KMS-11 (cell line): Measurements from ENCODE around the gene NOXA1.

Experiments
- H2AFZ ChIP-seq: fragments of 200-600 bp; sonication (generic); 2 replicates; pipeline ENCODE4 v1.6.1; 2016; ENCODE audit warnings: antibody characterized with exemption, mixed run types, low read depth
- H3K27ac ChIP-seq: fragments of 200-600 bp; sonication (generic); 2 replicates; pipeline ENCODE4 v1.6.1; 2016; ENCODE audit warnings: mild to moderate bottlenecking, mixed run types
- H3K27me3 ChIP-seq: fragments of 200-600 bp; sonication (generic); 2 replicates; pipeline ENCODE4 v1.6.1; 2017; ENCODE audit warnings: mild to moderate bottlenecking, low read depth, mixed run types, moderate library complexity; ENCODE audit not compliant: insufficient read depth
- H3K36me3 ChIP-seq: fragments of 200-600 bp; sonication (generic); 2 replicates; pipeline ENCODE4 v1.6.1; 2017; ENCODE audit warnings: mild to moderate bottlenecking, mixed run types; ENCODE audit not compliant: insufficient read depth
- H3K4me1 ChIP-seq: fragments of 200-600 bp; sonication (generic); 2 replicates; pipeline ENCODE4 v1.6.1; 2016; ENCODE audit warnings: mild to moderate bottlenecking, low read depth, mixed run types; ENCODE audit not compliant: poor library complexity, severe bottlenecking
- H3K4me2 ChIP-seq: fragments of 200-600 bp; sonication (generic); 2 replicates; pipeline ENCODE4 v1.7.0; 2016; ENCODE audit warnings: mild to moderate bottlenecking, mixed run types
- H3K4me3 ChIP-seq: fragments of 200-600 bp; sonication (generic); IDR thresholded peaks from 2 replicates; pipeline ENCODE4 v1.6.1; 2017; ENCODE audit warnings: low read depth, low read length, mixed read lengths; ENCODE audit not compliant: insufficient read depth
- H3K79me2 ChIP-seq: fragments of 200-600 bp; sonication (generic); 2 replicates; pipeline ENCODE4 v1.6.1; 2016; ENCODE audit warnings: low read depth, mixed run types; ENCODE audit not compliant: insufficient read depth
- H3K9ac ChIP-seq: fragments of 200-600 bp; sonication (generic); 2 replicates; pipeline ENCODE4 v1.6.1; 2016; ENCODE audit warnings: mild to moderate bottlenecking, mixed run types
- H4K20me1 ChIP-seq: fragments of 200-600 bp; sonication (generic); 2 replicates; pipeline ENCODE4 v1.6.1; 2016; ENCODE audit warnings: mild to moderate bottlenecking, mixed run types; ENCODE audit not compliant: insufficient read depth
- CTCF ChIP-seq: fragments of 200-600 bp; sonication (generic); conservative IDR thresholded peaks from 2 replicates; pipeline ENCODE4 v1.6.1; 2017; ENCODE audit warnings: low read depth, mild to moderate bottlenecking, antibody characterized with exemption, low read length, moderate library complexity, mixed read lengths

NOXA1 gene

GRCh38 chr9:137388589-137389427, 34.4 kb upstream of the NOXA1 start:
- no peak for TF ChIP-seq CTCF
- Histone ChIP-seq H3K79me2 (no peaks in the 10 kb centered on the region), H3K4me3 (no peak overlapping the region), H3K27me3 (no peaks in the 10 kb centered on the region), H3K27ac (no peak overlapping the region), H4K20me1 (no peaks in the 10 kb centered on the region), H3K4me1 (no peaks in the 10 kb centered on the region), H3K4me2 (no peak overlapping the region), H2AFZ (no peak overlapping the region), H3K9ac (no peak overlapping the region), H3K36me3 (no peaks in the 10 kb centered on the region)

GRCh38 chr9:137389428-137389746, 33.8 kb upstream of the NOXA1 start:
- H3K27ac ChIP-seq: no peak overlapping the region
- H3K79me2 ChIP-seq: no peaks in the 10 kb centered on the region
- no peak overlapping the region for H3K4me2 ChIP-seq
- H4K20me1 ChIP-seq: no peaks in the 10 kb centered on the region
- H3K4me3 ChIP-seq: no peak overlapping the region
- no peak for TF ChIP-seq CTCF
- no peak overlapping the region for H2AFZ ChIP-seq
- no peaks in the 10 kb centered on the region for H3K4me1 ChIP-seq
- H3K9ac ChIP-seq: no peak overlapping the region
- H3K36me3 ChIP-seq: no peaks in the 10 kb centered on the region
- no peaks in the 10 kb centered on the region for H3K27me3 ChIP-seq

GRCh38 chr9:137390553-137391410, 32.4 kb upstream of the NOXA1 start:
- H3K9ac ChIP-seq: no peak overlapping the region
- no peaks in the 10 kb centered on the region for H4K20me1 ChIP-seq
- no peak overlapping the region for H3K4me2 ChIP-seq
- H2AFZ ChIP-seq: no peak overlapping the region
- no peaks in the 10 kb centered on the region for H3K36me3 ChIP-seq
- H3K79me2 ChIP-seq: no peaks in the 10 kb centered on the region
- no peak overlapping the region for H3K4me3 ChIP-seq
- H3K27me3 ChIP-seq: no peaks in the 10 kb centered on the region
- no peak overlapping the region for H3K27ac ChIP-seq
- no peaks in the 10 kb centered on the region for H3K4me1 ChIP-seq
- no peak for TF ChIP-seq CTCF

GRCh38 chr9:137391411-137391754, 31.8 kb upstream of the NOXA1 start:
- no peak overlapping the region for H3K4me2 ChIP-seq
- H3K4me3 ChIP-seq: no peak overlapping the region
- no peaks in the 10 kb centered on the region for H3K27me3 ChIP-seq
- H4K20me1 ChIP-seq: no peaks in the 10 kb centered on the region
- no peak for TF ChIP-seq CTCF
- no peaks in the 10 kb centered on the region for H3K36me3 ChIP-seq
- H3K79me2 ChIP-seq: no peaks in the 10 kb centered on the region
- H3K27ac ChIP-seq: no peak overlapping the region
- H2AFZ ChIP-seq: no peak overlapping the region
- H3K4me1 ChIP-seq: no peaks in the 10 kb centered on the region
- H3K9ac ChIP-seq: no peak overlapping the region
